ENCODE measurements around the gene MAN1C1. TPM values are rescaled to one million over a fixed set of nuclear protein-coding genes. Genes with fewer than 3 reads are reported as not detected.
"Not testable (repeated sequence)": the region's sequence is repeated elsewhere in the genome, so short reads cannot be mapped to it uniquely, and the experiment has no call there.

The MAN1C1 gene
- total and polyA plus RNA-seq, 8 donors: 2.1 to 9.2 (median 4.0) TPM

DNA sequence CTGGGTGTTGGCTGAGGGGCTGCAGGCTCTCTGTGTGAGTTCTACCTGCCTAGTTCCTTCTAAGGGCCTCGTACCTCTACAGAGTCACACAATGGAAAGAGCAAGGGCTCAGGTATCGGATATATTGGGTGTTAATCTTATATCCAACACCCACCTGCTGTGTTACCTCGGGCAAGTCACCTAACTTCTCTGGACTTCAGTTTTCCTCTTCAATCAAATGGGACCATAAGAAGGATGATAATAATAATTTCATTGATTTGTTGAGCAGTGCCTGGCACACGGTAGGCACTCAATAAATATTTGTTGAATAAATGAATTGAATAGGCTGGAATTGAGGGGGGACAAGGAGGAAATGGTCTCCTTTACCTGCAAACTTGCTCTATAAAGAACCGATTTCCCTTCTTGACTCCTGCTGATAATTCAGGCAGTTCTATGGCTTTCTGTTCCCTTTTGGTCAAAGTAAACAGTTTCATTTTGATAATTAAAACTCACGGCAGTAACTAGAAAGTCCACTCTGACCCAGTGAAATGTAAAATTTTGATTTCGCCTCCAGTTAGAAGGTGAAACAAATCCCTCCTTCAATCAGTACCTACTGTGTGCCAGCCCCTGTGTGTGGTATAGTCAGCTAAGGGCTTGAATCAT lies 16.5 kb upstream of the MAN1C1 start:
- H3K27ac ChIP-seq: no peak overlapping the region
- no peaks in the 10 kb centered on the region for H3K9me3 ChIP-seq
- intact Hi-C loops (cut with DNase I): no loop called here

DNA sequence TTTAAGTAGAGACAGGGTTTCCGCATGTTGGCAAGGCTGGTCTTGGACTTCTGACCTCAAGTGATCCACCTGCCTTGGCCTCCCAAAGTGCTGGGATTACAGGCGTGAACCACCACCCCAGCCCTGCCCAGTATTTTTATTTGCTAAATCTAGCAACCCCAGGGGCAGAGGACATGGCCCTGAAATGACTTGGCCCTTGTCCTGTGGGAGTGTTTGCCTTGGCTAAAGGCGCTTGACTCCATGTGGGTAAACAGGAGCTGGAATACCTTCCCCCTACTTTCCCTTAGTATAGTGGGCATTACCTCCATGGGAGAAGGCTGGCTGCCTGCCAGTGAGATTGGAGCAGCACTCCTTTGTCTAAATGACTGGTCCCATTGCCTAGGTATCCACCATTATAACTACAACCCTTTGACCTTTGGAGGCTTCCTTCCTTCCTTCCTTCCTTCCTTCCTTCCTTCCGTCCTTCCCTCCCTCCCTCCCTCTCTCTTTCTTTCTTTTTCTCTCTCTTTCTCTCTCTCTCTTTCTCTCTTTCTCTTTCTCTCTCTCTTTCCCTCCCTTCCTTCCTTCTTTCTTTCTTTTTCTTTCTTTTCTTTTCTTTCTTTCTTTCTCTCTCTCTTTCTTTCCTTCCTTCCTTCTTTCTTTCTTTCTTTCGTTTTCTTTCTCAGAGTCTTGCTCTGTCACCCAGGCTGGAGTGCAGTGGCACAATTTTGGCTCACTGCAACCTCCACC lies 15.5 kb upstream of the MAN1C1 start:
- H3K4me1 ChIP-seq; H3K27me3 ChIP-seq; intact Hi-C loops (cut with DNase I); H3K4me3 ChIP-seq; H3K36me3 ChIP-seq; FAIRE-seq; H3K9me3 ChIP-seq; H3K27ac ChIP-seq: not testable (repeated sequence)
- 50 to 62% methylated on average over 5 of the region's 5 CpGs for WGBS, 2 donors
- peak; percentile 65 to 85 (median 80) for DNase-seq
- ATAC-seq: peak; percentile 83 to 99 (median 96)

More for the DNA sequence above, 16.5 kb upstream of the MAN1C1 start:
- ATAC-seq: peak in 2 of 4 donors; percentile 22 to 36
- Histone ChIP-seq H3K4me3 (no peak overlapping the region), H3K4me1 (peaks cover 0 to 5% (median 0%) of the 10 kb centered on the region in 3 donors), H3K27me3 (no peaks in the 10 kb centered on the region), H3K36me3 (no peaks in the 10 kb centered on the region)
- TF ChIP-seq, protein P1, sequence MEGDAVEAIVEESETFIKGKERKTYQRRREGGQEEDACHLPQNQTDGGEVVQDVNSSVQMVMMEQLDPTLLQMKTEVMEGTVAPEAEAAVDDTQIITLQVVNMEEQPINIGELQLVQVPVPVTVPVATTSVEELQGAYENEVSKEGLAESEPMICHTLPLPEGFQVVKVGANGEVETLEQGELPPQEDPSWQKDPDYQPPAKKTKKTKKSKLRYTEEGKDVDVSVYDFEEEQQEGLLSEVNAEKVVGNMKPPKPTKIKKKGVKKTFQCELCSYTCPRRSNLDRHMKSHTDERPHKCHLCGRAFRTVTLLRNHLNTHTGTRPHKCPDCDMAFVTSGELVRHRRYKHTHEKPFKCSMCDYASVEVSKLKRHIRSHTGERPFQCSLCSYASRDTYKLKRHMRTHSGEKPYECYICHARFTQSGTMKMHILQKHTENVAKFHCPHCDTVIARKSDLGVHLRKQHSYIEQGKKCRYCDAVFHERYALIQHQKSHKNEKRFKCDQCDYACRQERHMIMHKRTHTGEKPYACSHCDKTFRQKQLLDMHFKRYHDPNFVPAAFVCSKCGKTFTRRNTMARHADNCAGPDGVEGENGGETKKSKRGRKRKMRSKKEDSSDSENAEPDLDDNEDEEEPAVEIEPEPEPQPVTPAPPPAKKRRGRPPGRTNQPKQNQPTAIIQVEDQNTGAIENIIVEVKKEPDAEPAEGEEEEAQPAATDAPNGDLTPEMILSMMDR (IDR thresholded peaks at IDR 0.05): no peak
- WGBS, 2 donors: 59% methylated on average over 7 of the region's 7 CpGs
- no peak for FAIRE-seq
- no peak for DNase-seq

DNA sequence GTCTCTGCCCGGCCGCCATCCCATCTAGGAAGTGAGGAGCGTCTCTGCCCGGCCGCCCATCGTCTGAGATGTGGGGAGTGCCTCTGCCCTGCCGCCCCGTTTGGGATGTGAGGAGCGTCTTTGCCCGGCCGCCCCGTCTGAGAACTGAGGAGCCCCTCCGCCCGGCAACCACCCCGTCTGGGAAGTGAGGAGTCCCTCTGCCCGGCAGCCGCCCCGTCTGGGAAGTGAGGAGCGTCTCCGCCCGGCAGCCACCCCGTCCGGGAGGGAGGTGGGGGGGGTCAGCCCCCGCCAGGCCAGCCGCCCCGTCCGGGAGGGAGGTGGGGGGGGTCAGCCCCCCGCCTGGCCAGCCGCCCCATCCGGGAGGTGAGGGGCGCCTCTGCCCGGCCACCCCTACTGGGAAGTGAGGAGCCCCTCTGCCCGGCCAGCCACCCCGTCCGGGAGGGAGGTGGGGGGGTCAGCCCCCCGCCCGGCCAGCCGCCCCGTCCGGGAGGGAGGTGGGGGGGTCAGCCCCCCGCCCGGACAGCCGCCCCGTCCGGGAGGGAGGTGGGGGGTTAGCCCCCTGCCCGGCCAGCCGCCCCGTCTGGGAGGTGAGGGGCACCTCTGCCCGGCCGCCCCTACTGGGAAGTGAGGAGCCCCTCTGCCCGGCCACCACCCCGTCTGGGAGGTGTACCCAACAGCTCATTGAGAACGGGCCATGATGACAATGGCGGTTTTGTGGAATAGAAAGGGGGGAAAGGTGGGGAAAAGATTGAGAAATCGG lies 12.6 kb upstream of the MAN1C1 start:
- H3K27ac ChIP-seq; H3K27me3 ChIP-seq; FAIRE-seq; H3K9me3 ChIP-seq; H3K4me1 ChIP-seq; intact Hi-C loops (cut with DNase I); DNase-seq; H3K4me3 ChIP-seq; H3K36me3 ChIP-seq; ATAC-seq: not testable (repeated sequence)
- 89 to 91% methylated on average over 10 to 40 of the region's 55 CpGs for WGBS, 2 donors

DNA sequence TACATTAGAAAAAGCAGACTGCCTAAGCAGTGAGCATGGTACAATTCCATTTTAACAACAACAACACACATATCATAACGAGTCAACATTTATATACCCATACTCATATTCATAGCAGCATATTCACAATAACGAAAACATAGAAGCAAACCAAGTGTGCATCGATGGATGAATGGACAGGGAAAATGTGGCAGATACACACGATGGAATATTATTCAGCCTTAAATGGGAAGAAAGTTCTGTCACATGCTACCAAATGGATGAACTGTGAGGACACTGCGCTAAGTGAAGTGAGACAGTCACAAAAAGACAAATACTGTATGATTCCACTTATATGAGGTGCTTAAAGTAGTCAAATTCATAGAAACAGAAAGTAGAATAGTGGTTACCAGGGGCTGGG lies 9.5 kb upstream of the MAN1C1 start:
- Histone ChIP-seq H3K4me1 (no peaks in the 10 kb centered on the region), H3K27me3 (no peaks in the 10 kb centered on the region), H3K9me3 (no peaks in the 10 kb centered on the region), H3K36me3 (no peaks in the 10 kb centered on the region), H3K27ac (no peak overlapping the region), H3K4me3 (no peak overlapping the region)
- 86 to 92% methylated on average over 5 of the region's 5 CpGs for WGBS, 2 donors
- ATAC-seq (no peak), FAIRE-seq (no peak), DNase-seq (no peak)
- intact Hi-C loops (cut with DNase I): loop anchor here in 1 of 3 donors (5.0 kb wide), 1 partner anchor 190 kb away; no protein-coding TSS in a partner anchor
- TF ChIP-seq, protein P1 (IDR thresholded peaks at IDR 0.05): no peak

DNA sequence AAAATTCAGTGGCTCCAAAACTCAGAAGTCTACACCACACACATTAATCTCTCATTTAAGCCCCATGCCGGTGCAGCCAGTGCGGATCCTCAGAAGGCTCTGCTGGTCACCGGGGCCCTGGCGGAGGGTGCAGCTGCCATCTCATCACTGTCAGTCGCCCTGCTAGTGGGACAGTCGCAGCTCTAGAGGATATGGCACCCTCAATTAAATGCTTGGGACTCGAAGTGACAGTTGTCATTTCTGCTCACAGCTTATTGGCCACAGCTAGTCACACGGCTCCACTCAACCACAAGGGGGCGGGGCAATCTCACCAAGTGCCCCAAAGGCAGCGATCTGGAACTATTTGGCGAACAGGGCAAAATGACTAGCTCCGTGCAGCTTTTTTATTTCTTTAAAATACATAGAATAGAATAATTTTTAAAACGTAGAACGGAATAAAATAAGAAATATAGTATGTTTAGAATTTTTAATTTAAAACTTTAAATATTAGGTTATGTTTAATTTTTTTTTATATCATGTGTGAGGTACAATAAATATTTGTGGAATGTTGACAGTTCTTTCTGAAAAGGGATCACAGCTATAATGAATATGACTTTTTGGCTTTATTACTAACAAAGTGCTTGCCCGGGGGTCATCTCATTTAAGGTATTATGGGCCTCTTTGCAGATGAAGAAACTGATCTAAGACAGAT lies 8.0 kb upstream of the MAN1C1 start:
- DNase-seq (peak; percentile 71 to 89 (median 84)), ATAC-seq (peak; percentile 91 to 99 (median 96)), FAIRE-seq (peak; percentile 92)
- H3K27ac ChIP-seq: no peak overlapping the region
- H3K27me3 ChIP-seq: no peaks in the 10 kb centered on the region
- intact Hi-C loops (cut with DNase I): loop anchor here in 1 of 3 donors (5.0 kb wide), 1 partner anchor 189 kb away; no protein-coding TSS in a partner anchor
- H3K9me3 ChIP-seq: no peaks in the 10 kb centered on the region
- TF ChIP-seq, protein P1 (IDR thresholded peaks at IDR 0.05): peak; percentile 22 to 53 (median 42)
- H3K4me1 ChIP-seq: no peaks in the 10 kb centered on the region
- peak overlapping the region in 1 of 4 donors; percentile 32 for H3K4me3 ChIP-seq
- WGBS, 2 donors: 13 to 19% methylated on average over 15 of the region's 15 CpGs
- H3K36me3 ChIP-seq: no peaks in the 10 kb centered on the region

Data from pancreas (tissue), 10 donors.